Activated gamma-delta T cell (primary cell): ENCODE data around the gene NIPSNAP2.
"Not testable (repeated sequence)": the region's sequence is repeated elsewhere in the genome, so short reads cannot be mapped to it uniquely, and the experiment has no call there.

Experiments
- DNase-seq: peaks from one replicate; lab custom pipeline; 2025; lab: John Stamatoyannopoulos, UW
- total RNA-seq, 2 donors: gene quantifications; one replicate each; lab custom pipeline; 2026; lab: John Stamatoyannopoulos, UW

Gene NIPSNAP2
- total RNA-seq, result 38.7 to 39.7 reads per million in 2 donors

GRCh38 chr7:55964261-55965099 lies at the start of gene NIPSNAP2:
Gene NIPSNAP2 (plus strand): TSS chr7:55964585. CDS start chr7:55964610, 25 bp downstream.
- peak; percentile 55 for DNase-seq

DNA sequence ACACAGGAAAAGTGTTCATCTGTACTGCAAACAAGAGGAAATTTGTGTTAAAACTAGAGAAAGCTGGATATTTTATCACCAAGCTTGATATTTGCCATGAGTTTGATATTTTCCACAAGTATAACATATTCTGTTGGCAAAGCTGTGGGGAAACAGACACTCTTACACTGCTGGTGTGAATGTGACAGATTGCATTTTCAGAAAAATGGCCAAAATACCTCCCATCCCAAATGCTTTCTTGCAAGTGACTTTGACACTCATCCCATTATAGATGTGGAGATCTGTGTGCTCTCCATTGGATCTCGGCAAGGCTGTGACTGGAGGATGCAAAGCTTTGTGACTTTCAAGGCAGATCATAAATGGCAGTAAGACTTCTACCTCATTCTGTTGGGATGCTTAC lies 46.6 kb upstream of the NIPSNAP2 start:
- no peak for DNase-seq

DNA sequence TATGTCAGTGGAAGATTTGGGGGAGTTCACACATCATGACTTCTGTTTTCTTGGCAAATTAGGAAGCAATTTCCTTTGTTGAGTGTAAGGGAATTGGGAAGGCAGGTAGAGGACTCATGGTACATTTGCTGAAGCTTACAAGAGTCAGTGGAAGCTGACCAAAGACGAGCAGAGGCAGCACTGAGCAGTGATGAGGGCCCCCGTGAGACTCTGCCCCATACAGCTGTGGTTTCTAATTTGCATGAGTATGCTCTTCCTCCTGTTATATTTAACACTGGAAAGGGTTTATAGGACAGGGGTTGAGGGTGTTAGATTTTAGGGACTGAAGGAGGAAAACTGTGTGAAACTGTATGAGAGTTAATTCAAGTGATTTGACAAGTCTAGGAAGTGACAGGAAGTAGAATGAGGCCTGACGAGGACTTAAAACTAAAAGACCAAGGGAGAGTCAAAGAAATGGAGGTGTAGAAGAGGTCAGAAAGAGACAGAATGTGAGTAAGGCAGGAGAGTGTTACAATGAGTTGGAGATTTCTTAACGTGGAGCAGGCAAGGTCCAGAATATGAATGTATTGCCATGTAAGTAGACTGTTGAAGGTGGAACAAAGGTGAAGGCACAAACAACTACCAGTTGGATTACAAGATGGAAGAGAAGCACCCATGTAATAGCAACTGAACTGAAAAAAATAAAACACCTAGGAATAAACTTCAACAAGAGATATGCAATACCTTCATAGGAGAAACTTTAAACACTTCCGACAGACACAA lies 36.2 kb upstream of the NIPSNAP2 start:
- no peak for DNase-seq

- DNase-seq, result no peak
Measured at GRCh38 chr7:55931421-55932151, 32.8 kb upstream of the NIPSNAP2 start.

- DNase-seq, result no peak
Measured at GRCh38 chr7:55939514-55940123, 24.8 kb upstream of the NIPSNAP2 start.

GRCh38 chr7:55946545-55946944 lies 17.8 kb upstream of the NIPSNAP2 start:
- DNase-seq, result no peak

GRCh38 chr7:55951637-55952351 lies 12.6 kb upstream of the NIPSNAP2 start, which contains the start of gene MRPS17:
Gene MRPS17 (plus strand): TSS chr7:55951877. CDS start chr7:55953196, 1,319 bp downstream.
- peak; percentile 88 for DNase-seq

DNA sequence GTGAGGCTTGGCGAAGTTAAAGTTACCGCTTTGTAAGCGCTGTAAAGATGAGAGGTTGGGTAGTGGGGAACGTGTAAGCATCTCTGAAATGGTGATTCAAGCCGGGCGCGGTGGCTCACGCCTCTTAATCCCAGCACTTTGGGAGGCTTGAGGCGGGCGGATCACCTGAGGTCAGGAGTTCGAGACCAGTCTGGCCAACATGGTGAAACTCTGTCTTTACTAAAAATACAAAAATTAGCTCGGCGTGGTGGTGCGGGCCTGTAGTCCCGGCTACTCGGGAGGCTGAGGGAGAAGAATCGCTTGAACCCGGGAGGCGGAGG lies 12.1 kb upstream of the NIPSNAP2 start:
- not testable (repeated sequence) for DNase-seq

- no peak for DNase-seq
Measured at GRCh38 chr7:55953707-55954475, 10.5 kb upstream of the NIPSNAP2 start.

DNA sequence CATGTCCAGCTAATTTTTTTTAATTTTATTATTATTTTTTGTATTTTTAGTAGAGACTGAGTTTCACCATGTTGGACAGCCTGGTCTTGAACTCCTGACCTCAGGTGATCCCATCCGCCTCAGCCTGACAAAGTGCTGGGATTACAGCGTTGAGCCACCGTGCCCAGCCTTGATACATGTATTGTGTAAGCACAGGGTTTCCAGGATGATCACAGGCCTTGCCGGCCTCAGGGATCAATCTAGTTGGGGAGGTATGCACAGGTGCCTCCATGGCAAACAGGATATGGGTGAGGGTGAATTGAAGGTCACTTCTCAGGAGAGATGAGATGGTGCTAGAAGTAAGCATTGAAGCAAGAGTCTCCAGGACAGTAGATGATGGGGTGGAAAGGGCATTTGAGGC lies 7.2 kb upstream of the NIPSNAP2 start:
- no peak for DNase-seq

- no peak for DNase-seq
Measured at GRCh38 chr7:55962014-55962413, 2.4 kb upstream of the NIPSNAP2 start.

GRCh38 chr7:55963584-55964168 lies 709 bp upstream of the NIPSNAP2 start:
- DNase-seq, result no peak

- no peak for DNase-seq
Measured at GRCh38 chr7:55965100-55965470, 700 bp downstream of the NIPSNAP2 start.

DNA sequence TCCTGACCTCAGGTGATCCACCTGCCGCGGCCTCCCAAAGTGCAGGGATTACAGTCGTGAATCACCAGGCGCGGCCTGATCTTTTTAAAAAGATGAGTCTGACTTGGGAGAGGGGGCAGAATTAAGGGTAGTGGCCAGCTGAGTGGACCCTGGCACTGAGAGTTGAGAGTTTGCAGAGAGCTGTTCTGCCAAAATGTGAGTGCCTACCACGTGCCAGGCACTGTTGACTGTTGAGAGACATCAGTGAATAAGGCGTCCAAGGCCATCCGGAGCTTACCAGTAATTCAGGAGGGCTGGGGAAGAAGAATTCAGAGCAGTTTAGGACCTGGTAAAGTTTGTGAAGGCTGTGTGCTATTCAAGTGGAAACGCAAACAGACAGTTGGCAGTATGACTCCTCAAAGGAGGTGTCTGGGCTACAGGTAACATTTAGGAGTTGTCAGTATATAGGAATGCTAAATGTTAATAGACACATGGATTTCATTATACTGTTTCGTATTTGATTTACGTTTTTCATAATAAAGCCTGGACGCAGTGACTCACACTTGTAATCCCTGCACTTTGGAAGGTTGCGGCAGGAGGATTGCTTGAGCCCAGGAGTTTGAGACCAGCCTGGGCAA lies 1.5 kb downstream of the NIPSNAP2 start:
- DNase-seq, result no peak

- DNase-seq, result no peak
Measured at GRCh38 chr7:55966851-55967250, 2.5 kb downstream of the NIPSNAP2 start.

DNA sequence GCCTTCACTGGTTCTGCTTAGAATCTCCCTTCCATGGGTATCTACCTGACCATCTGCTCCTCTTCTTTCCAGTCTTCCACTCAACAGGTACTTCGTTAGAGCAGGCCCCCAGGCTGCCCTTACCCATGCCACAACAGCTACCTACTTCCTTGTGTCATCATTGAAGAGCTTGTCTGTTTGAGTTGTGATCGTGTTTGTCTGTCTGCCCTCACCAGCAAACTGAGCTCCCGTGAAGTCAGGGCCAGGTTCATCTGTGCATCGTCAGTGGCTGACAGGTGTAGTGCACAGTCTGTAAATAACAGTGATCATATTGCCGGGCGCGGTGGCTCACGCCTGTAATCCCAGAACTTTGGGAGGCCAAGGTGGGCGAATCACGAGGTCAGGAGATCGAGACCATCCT lies 5.0 kb downstream of the NIPSNAP2 start:
- no peak for DNase-seq

DNA sequence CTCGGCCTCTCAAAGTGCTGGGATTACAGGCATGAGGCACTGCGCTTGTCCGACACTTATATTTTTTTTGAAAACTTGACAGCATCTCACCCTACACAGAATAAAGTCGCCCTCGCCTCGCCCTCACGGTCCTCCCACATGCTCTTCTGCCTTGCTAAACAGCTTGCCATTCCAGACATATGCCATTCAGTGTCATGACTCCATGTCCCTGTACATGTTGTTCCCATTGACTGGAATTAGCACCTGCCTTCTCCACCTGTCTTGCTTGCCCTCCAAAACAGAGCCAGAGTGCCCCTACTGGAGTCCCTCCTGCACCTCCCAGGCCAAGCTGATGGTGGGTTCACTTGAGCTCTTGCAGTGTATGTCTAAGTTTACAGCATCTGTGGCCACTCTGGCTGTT lies 6.2 kb downstream of the NIPSNAP2 start:
- no peak for DNase-seq

GRCh38 chr7:55970978-55971377 lies 6.6 kb downstream of the NIPSNAP2 start:
- DNase-seq, result no peak

- DNase-seq, result no peak
Measured at GRCh38 chr7:55973747-55974250, 9.4 kb downstream of the NIPSNAP2 start.
